NT2/D1 (cell line): Measurements from ENCODE around the gene SULT6B1.
"Not testable (repeated sequence)": the region's sequence is repeated elsewhere in the genome, so short reads cannot be mapped to it uniquely, and the experiment has no call there.

ENCODE experiments used
- DNase-seq: peaks from one replicate; pipeline ENCODE4 v3.0.0-alpha.2; 2011; ENCODE audit warnings: low read depth, low spot score
- H3K27me3 ChIP-seq: 2 replicates; pipeline ENCODE4 v1.6.0; 2011; ENCODE audit warnings: mild to moderate bottlenecking; ENCODE audit not compliant: insufficient read length, insufficient read depth
- H3K36me3 ChIP-seq: 2 replicates; pipeline ENCODE4 v1.6.1; 2011; ENCODE audit warnings: mild to moderate bottlenecking, low read length, mixed read lengths; ENCODE audit not compliant: insufficient read depth, insufficient read length
- H3K4me1 ChIP-seq: 2 replicates; pipeline ENCODE4 v1.5.1; 2011; ENCODE audit not compliant: insufficient read depth, insufficient read length
- H3K4me3 ChIP-seq: 2 replicates; pipeline ENCODE4 v1.5.1; 2011; ENCODE audit warnings: low read depth; ENCODE audit not compliant: insufficient read length
- H3K9ac ChIP-seq: 2 replicates; pipeline ENCODE4 v1.6.0; 2011; ENCODE audit warnings: low read depth; ENCODE audit not compliant: insufficient read length
- H3K9me3 ChIP-seq: 2 replicates; pipeline ENCODE4 v1.5.1; 2011; ENCODE audit warnings: mild to moderate bottlenecking, low read length; ENCODE audit not compliant: insufficient read depth
- SUZ12 ChIP-seq: IDR thresholded peaks from 2 replicates; pipeline ENCODE4 v1.6.1; 2011; ENCODE audit not compliant: insufficient read length, insufficient read depth; ENCODE audit errors: extremely low read depth
- YY1 ChIP-seq: IDR thresholded peaks from 2 replicates; pipeline ENCODE4 v1.6.1; 2011; ENCODE audit not compliant: insufficient read length, insufficient read depth
- ZNF274 ChIP-seq: IDR thresholded peaks from 2 replicates; pipeline ENCODE4 v1.6.1; 2011; ENCODE audit warnings: mild to moderate bottlenecking, low read depth, low read length

The SULT6B1 gene

GRCh38 chr2:37224063-37224462, 35.6 kb upstream of the SULT6B1 start:
- H3K36me3 ChIP-seq: peaks cover 76% of the 10 kb centered on the region
- DNase-seq: no peak
- no peaks in the 10 kb centered on the region for H3K27me3 ChIP-seq
- H3K4me3 ChIP-seq: no peak overlapping the region
- no peak overlapping the region for H3K9ac ChIP-seq
- no peaks in the 10 kb centered on the region for H3K9me3 ChIP-seq
- TF ChIP-seq ZNF274: no peak
- no peak for TF ChIP-seq SUZ12
- no peak for TF ChIP-seq YY1
- H3K4me1 ChIP-seq: no peaks in the 10 kb centered on the region

- Histone ChIP-seq H3K4me3 (no peak overlapping the region), H3K9ac (no peak overlapping the region), H3K27me3 (no peaks in the 10 kb centered on the region), H3K36me3 (peaks cover 79% of the 10 kb centered on the region), H3K9me3 (no peaks in the 10 kb centered on the region), H3K4me1 (no peaks in the 10 kb centered on the region)
- no peak for DNase-seq
- TF ChIP-seq YY1 (no peak), SUZ12 (no peak), ZNF274 (no peak)
These were observed 34.7 kb upstream of the SULT6B1 start for GRCh38 chr2:37223131-37223530.

- no peak overlapping the region for H3K4me3 ChIP-seq
- H3K36me3 ChIP-seq: peaks cover 79% of the 10 kb centered on the region
- no peaks in the 10 kb centered on the region for H3K27me3 ChIP-seq
- TF ChIP-seq YY1: no peak
- no peak for TF ChIP-seq SUZ12
- no peak for TF ChIP-seq ZNF274
- no peak for DNase-seq
- H3K9me3 ChIP-seq: no peaks in the 10 kb centered on the region
- H3K9ac ChIP-seq: no peak overlapping the region
- H3K4me1 ChIP-seq: no peaks in the 10 kb centered on the region
These were observed 30.6 kb upstream of the SULT6B1 start for GRCh38 chr2:37219046-37219445.

- TF ChIP-seq YY1 (no peak), ZNF274 (no peak), SUZ12 (no peak)
- Histone ChIP-seq H3K9me3 (no peaks in the 10 kb centered on the region; the same call in 1 of the 2 replicates), H3K36me3 (peaks cover 82% of the 10 kb centered on the region), H3K27me3 (no peaks in the 10 kb centered on the region), H3K9ac (no peak overlapping the region), H3K4me1 (no peaks in the 10 kb centered on the region), H3K4me3 (no peak overlapping the region)
- no peak for DNase-seq
These were observed 26.8 kb upstream of the SULT6B1 start for GRCh38 chr2:37215250-37215649.

DNA sequence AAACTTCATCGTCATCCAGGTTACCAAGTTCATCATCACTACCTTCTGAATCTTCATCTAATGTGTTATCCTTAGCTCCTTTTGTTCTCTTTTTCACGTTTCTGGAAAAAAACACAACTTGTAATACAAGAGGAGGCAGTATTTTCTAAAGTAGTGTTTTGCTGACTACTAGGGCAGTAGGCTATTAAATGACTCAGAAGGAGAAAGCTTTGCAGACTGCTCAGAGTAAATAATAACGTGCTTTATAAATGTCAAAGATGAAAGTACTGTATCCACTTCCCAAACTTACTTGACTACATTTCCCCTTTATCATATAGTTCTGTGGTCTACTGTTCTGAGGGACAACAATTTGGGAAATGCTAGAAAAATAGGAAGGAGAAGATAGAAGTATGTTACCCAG, 23.5 kb upstream of the SULT6B1 start:
- Histone ChIP-seq H3K9ac (no peak overlapping the region), H3K9me3 (peaks cover 29% of the 10 kb centered on the region), H3K4me3 (no peak overlapping the region), H3K36me3 (peaks cover 83% of the 10 kb centered on the region), H3K4me1 (no peaks in the 10 kb centered on the region), H3K27me3 (no peaks in the 10 kb centered on the region)
- no peak for TF ChIP-seq YY1
- TF ChIP-seq ZNF274: no peak
- TF ChIP-seq SUZ12: no peak
- no peak for DNase-seq

GRCh38 chr2:37211212-37211611, 22.7 kb upstream of the SULT6B1 start:
- Histone ChIP-seq H3K4me3 (no peak overlapping the region), H3K27me3 (no peaks in the 10 kb centered on the region), H3K9ac (no peak overlapping the region), H3K9me3 (peaks cover 36% of the 10 kb centered on the region), H3K4me1 (no peaks in the 10 kb centered on the region), H3K36me3 (peaks cover 81% of the 10 kb centered on the region)
- TF ChIP-seq SUZ12: no peak
- TF ChIP-seq YY1: no peak
- TF ChIP-seq ZNF274: no peak
- DNase-seq: no peak

DNA sequence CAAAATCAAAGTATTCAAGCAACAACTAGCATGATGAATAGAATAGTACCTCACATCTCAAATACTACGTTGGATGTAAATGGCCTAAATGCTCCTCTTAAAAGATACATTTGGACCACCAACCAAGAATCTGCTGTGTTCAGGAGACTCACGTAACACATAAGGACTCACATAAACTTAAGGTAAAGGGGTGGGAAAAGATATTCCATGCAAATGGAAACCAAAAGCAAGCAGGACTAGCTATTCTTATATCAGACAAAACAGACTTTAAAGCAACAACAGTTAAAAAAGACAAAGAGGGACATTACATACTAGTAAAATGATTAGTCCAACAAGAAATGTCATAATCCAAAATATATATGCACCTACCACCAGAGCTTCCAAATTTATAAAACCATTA, 18.3 kb upstream of the SULT6B1 start:
- peaks cover 66% of the 10 kb centered on the region for H3K9me3 ChIP-seq
- H3K36me3 ChIP-seq: peaks cover 72% of the 10 kb centered on the region
- H3K4me1 ChIP-seq, H3K9ac ChIP-seq, H3K27me3 ChIP-seq, H3K4me3 ChIP-seq, DNase-seq: not testable (repeated sequence)

DNA sequence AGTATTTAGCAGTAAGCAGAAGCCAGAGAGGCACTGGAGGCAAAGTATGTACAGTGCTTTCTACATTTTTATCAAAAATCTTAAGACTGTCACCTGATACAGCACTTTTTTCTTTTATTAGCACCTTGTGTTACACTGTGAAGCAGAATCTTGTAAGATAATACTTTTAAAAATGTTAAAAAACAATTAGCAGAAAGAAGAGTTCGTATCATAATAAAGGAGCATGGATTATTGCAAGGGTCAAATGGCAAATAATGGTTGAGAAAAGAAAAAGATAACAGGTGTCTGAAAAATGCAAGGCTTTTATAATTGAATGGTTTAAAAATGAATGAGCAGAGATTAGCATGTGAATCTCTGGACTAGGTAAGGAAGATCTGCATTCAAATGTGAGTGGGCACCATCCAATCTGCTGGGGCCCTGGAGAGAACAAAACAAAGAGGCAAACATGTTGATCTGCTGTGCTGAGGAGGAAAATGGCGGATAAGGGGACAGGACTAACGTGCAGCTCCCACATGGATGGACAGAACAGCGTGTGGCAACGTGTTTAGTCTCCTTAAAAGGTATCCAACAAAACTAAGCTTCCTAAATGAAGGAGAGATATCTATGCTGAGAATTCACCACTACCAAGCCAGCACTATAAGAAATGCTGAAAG, 17.3 kb upstream of the SULT6B1 start:
- H3K4me1 ChIP-seq: no peaks in the 10 kb centered on the region
- H3K4me3 ChIP-seq: no peak overlapping the region
- peaks cover 66% of the 10 kb centered on the region for H3K9me3 ChIP-seq
- TF ChIP-seq SUZ12: no peak
- TF ChIP-seq YY1: no peak
- TF ChIP-seq ZNF274: no peak
- no peak overlapping the region for H3K9ac ChIP-seq
- no peaks in the 10 kb centered on the region for H3K27me3 ChIP-seq
- peaks cover 64% of the 10 kb centered on the region for H3K36me3 ChIP-seq
- DNase-seq: peak; percentile 74

DNA sequence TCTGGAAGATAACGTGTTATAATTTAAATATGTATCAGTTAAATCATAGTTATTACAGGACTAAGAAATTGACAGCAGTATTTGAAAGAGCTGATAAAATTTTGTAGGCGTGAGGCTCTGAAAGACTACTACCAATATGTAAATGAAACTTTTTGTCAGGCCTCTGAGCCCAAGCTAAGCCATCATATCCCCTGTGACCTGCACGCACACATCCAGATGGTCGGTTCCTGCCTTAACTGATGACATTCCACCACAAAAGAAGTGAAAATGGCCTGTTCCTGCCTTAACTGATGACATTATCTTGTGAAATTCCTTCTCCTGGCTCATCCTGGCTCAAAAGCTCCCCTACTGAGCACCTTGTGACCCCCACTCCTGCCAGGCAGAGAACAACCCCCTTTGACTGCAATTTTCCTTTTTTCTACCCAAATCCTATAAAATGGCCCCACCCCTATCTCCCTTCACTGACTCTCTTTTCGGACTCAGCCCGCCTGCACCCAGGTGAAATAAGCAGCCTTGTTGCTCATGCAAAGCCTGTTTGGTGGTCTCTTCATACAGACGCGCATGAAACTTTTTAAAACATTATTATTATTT, 16.7 kb upstream of the SULT6B1 start:
- not testable (repeated sequence) for H3K4me1 ChIP-seq, H3K27me3 ChIP-seq, H3K4me3 ChIP-seq, H3K9ac ChIP-seq, DNase-seq
- peaks cover 60% of the 10 kb centered on the region for H3K36me3 ChIP-seq
- H3K9me3 ChIP-seq: peaks cover 66% of the 10 kb centered on the region
